Progenitor cell of endocrine pancreas (in vitro differentiated cells): Measurements from ENCODE around the gene FAF2. TPM values are rescaled to one million over a fixed set of nuclear protein-coding genes. Genes with fewer than 3 reads are reported as not detected.

Source experiments
- DNase-seq: peaks from one replicate; pipeline ENCODE4 v3.0.0; 2021; ENCODE audit warnings: low spot score; ENCODE audit not compliant: unreplicated experiment
- H3K27ac Mint-ChIP-seq: 2 replicates; pipeline ENCODE4 v1.8.0; 2021; ENCODE audit warnings: mild to moderate bottlenecking, moderate library complexity, mixed read lengths
- H3K27me3 Mint-ChIP-seq: 2 replicates; pipeline ENCODE4 v1.8.0; 2021; ENCODE audit warnings: mixed read lengths
- H3K36me3 Mint-ChIP-seq: 2 replicates; pipeline ENCODE4 v1.8.0; 2022; ENCODE audit warnings: mixed read lengths; ENCODE audit not compliant: insufficient read depth
- H3K4me1 Mint-ChIP-seq: 2 replicates; pipeline ENCODE4 v1.8.0; 2021; ENCODE audit warnings: low read depth, mixed read lengths
- H3K4me3 Mint-ChIP-seq: 2 replicates; pipeline ENCODE4 v1.8.0; 2021; ENCODE audit warnings: low read depth, mild to moderate bottlenecking, moderate library complexity, mixed read lengths
- H3K9me3 Mint-ChIP-seq: 2 replicates; pipeline ENCODE4 v1.8.0; 2021; ENCODE audit warnings: low read depth, mixed read lengths
- total RNA-seq: library from RNA; stranded (reverse); gene quantifications from 2 replicates; pipeline ENCODE4 v1.2.1, GENCODE V29; 2021
- TF ChIP-seq, protein P1 (sequence below): fragments of 200-600 bp; sonication (generic); IDR thresholded peaks from one replicate; pipeline ENCODE4 v1.5.0; 2021; ENCODE audit warnings: antibody characterized with exemption, mild to moderate bottlenecking; ENCODE audit not compliant: unreplicated experiment

The FAF2 gene
- total RNA-seq, 1 donor from 2014 or later = 54.6 TPM

DNA sequence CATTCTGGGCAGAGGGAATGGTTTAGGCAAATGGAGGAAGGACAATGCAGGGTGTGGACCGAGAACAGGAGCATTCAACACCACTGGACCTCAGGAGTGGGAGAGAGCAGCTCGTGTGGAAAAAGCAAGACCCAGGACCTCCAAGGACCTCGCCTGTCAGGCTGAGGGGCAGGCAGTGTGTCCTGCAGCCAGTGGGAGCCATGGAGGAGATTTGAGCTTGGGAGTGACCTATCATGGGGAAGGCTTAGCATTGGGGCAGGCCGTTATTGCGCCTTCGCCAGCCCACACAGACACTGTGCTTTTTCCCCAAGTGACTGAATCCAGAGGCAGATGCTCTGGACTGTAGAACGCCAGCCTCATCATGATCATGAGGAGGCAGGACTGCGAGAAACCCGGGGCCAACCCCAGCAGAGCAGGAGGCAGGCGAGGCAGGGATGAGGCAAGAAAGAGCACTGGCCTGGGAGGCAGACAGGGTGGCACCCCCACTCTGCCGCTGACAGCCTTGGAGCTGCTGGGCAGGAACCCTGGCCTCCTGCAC, 104.2 kb downstream of the FAF2 start:
- Mint-ChIP-seq H3K9me3 (no peaks in the 10 kb centered on the region), H3K27me3 (peaks cover 24% of the 10 kb centered on the region), H3K27ac (no peak overlapping the region), H3K36me3 (no peaks in the 10 kb centered on the region), H3K4me1 (peaks cover 4% of the 10 kb centered on the region), H3K4me3 (no peak overlapping the region)
- no peak for DNase-seq
- TF ChIP-seq, protein P1, sequence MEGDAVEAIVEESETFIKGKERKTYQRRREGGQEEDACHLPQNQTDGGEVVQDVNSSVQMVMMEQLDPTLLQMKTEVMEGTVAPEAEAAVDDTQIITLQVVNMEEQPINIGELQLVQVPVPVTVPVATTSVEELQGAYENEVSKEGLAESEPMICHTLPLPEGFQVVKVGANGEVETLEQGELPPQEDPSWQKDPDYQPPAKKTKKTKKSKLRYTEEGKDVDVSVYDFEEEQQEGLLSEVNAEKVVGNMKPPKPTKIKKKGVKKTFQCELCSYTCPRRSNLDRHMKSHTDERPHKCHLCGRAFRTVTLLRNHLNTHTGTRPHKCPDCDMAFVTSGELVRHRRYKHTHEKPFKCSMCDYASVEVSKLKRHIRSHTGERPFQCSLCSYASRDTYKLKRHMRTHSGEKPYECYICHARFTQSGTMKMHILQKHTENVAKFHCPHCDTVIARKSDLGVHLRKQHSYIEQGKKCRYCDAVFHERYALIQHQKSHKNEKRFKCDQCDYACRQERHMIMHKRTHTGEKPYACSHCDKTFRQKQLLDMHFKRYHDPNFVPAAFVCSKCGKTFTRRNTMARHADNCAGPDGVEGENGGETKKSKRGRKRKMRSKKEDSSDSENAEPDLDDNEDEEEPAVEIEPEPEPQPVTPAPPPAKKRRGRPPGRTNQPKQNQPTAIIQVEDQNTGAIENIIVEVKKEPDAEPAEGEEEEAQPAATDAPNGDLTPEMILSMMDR = no peak

DNA sequence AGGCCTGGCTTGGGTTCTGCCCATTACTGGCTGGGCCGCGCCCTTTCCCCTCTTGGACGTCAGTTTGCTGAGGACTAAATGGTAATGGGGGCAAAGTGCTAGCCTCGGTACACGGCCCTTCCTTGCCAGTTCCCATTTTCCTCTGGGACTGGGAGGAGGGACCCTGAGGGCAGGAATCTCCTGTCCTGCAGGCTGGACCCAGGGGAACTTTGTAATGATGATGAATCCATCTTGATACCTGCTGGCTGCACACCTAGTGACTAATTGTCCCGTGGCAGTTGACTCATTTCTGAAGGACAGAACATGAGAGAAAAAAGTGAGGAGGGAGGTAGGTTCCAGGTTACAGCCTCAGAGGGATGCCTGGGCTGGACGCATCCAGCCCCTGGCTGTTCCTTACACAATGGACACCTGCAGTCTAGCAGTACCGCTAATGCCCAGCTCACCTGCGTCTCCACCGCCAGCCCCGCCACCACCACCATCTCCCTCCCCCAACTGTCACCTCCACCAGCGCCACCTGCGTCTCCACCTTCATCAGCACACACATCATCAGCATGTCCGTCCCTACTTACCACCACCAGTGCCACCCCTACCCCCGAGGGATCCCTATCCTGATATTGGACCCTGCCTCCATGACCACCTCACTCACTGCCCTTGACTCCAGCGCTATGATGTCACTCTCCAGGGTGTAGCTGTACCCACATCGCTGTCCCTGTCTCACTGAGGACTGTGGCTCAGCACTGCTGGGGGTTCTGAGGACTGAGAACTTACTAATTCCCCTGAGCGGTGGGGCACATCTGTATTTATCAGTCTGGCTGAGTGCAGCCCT, 105.3 kb downstream of the FAF2 start:
- no peak overlapping the region for H3K4me3 Mint-ChIP-seq
- H3K4me1 Mint-ChIP-seq = peaks cover 4% of the 10 kb centered on the region
- H3K27me3 Mint-ChIP-seq = peaks cover 20% of the 10 kb centered on the region
- TF ChIP-seq, protein P1 = no peak
- DNase-seq = no peak
- no peaks in the 10 kb centered on the region for H3K36me3 Mint-ChIP-seq
- no peak overlapping the region for H3K27ac Mint-ChIP-seq
- no peaks in the 10 kb centered on the region for H3K9me3 Mint-ChIP-seq

DNA sequence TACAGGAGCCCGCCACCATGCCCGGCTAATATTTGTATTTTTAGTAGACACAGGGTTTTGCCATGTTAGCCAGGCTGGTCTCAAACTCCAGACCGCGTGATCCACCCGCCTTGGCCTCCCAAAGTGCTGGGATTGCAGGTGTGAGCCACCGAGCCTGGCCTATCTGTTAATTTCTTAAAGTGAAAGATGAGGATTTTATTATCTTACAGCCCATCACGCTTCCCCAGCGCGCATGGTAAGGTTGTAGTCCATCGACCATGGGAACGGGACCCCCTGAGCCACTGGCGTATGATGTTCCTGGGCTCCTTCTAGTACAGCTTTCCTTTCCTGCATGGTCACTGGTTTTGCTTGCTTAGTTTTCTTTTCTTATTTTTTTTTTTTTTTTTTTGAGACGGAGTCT, 109.7 kb downstream of the FAF2 start:
- Mint-ChIP-seq H3K4me1 (no peaks in the 10 kb centered on the region), H3K4me3 (no peak overlapping the region)
- DNase-seq = no peak

More for the DNA sequence above, 109.7 kb downstream of the FAF2 start:
- H3K36me3 Mint-ChIP-seq = no peaks in the 10 kb centered on the region
- peaks cover 18% of the 10 kb centered on the region for H3K27me3 Mint-ChIP-seq
- no peak overlapping the region for H3K27ac Mint-ChIP-seq
- TF ChIP-seq, protein P1 = no peak
- no peaks in the 10 kb centered on the region for H3K9me3 Mint-ChIP-seq

Other genes with a start within 250 kb of the FAF2 start
- gene SIMC1, start 210.0 kb upstream of the FAF2 start, total RNA-seq = 33.0 and 35.7 TPM in 2 replicates
- 109 and 111 TPM in 2 replicates for gene KIAA1191, start 86.6 kb upstream of the FAF2 start, total RNA-seq
- 24.5 and 29.5 TPM in 2 replicates for gene ARL10, start 82.9 kb upstream of the FAF2 start, total RNA-seq
- 21.9 and 26.4 TPM in 2 replicates for gene NOP16, start 59.8 kb upstream of the FAF2 start, total RNA-seq
- 88.0 and 96.8 TPM in 2 replicates for gene HIGD2A, start 59.6 kb upstream of the FAF2 start, total RNA-seq
- gene CLTB, start 31.8 kb upstream of the FAF2 start, total RNA-seq = 27.9 and 29.1 TPM in 2 replicates
- 153 and 156 TPM in 2 replicates for gene RNF44, start 89.0 kb downstream of the FAF2 start, total RNA-seq
- gene CDHR2, start 101.0 kb downstream of the FAF2 start, total RNA-seq = 1.5 and 1.6 TPM in 2 replicates
- gene GPRIN1, start 161.8 kb downstream of the FAF2 start, total RNA-seq = 5.9 TPM in 2 replicates
- gene SNCB, start 182.1 kb downstream of the FAF2 start, total RNA-seq = 0.24 TPM in 1 of 2 replicates, not detected in the other
- gene EIF4E1B, start 182.3 kb downstream of the FAF2 start, total RNA-seq = not detected in 2 replicates
- 37.3 and 37.5 TPM in 2 replicates for gene TSPAN17, start 199.1 kb downstream of the FAF2 start, total RNA-seq